DND-41 (cell line): ENCODE measurements around the gene CFAP43.
A peak's percentile ranks its signal among the peaks of the same experiment; 100 is the strongest.

Source experiments
- ATAC-seq: fragments of 200-7000 bp; cut with Tn5 transposase; 3 replicates; pipeline ENCODE4 v1.9.1; 2021; ENCODE audit warnings: low read depth; ENCODE audit not compliant: insufficient read depth
- DNase-seq: peaks from one replicate; pipeline ENCODE4 v3.0.0-alpha.2; 2020
- H2AFZ ChIP-seq: 2 replicates; pipeline ENCODE4 v1.6.0; 2012; ENCODE audit warnings: low read depth, low read length
- H3K27ac ChIP-seq: 2 replicates; pipeline ENCODE4 v1.5.1; 2012; ENCODE audit warnings: low read length, inconsistent platforms
- H3K27me3 ChIP-seq: fragments of 200-600 bp; sonication (generic); 2 replicates; pipeline ENCODE4 v1.6.0; 2012; ENCODE audit warnings: low read length, mild to moderate bottlenecking, inconsistent platforms; ENCODE audit not compliant: insufficient read depth, poor library complexity
- H3K36me3 ChIP-seq: 2 replicates; pipeline ENCODE4 v1.5.1; 2012; ENCODE audit warnings: low read length, inconsistent platforms; ENCODE audit not compliant: insufficient read depth
- H3K4me1 ChIP-seq: 2 replicates; pipeline ENCODE4 v1.5.1; 2012; ENCODE audit warnings: mild to moderate bottlenecking, low read length; ENCODE audit not compliant: insufficient read depth
- H3K4me2 ChIP-seq: 2 replicates; pipeline ENCODE4 v1.6.0; 2012; ENCODE audit warnings: mild to moderate bottlenecking, moderate library complexity, low read length, inconsistent platforms; ENCODE audit not compliant: insufficient read depth
- H3K4me3 ChIP-seq, 2 experiments: fragments of 200-600 bp in 1 of 2; shearing (Covaris generic) in 1 of 2; 2 replicates each; pipeline ENCODE4 v1.5.1; 2012 to 2016; ENCODE audit warnings: inconsistent platforms in 2 of 2, low read length in 2 of 2, mild to moderate bottlenecking in 2 of 2, low read depth in 1 of 2, moderate library complexity in 1 of 2
- H3K79me2 ChIP-seq: 2 replicates; pipeline ENCODE4 v1.6.0; 2012; ENCODE audit warnings: low read length, inconsistent platforms; ENCODE audit not compliant: insufficient read depth
- H3K9ac ChIP-seq: 2 replicates; pipeline ENCODE4 v1.6.0; 2012; ENCODE audit warnings: low read depth, mild to moderate bottlenecking, inconsistent platforms, low read length, moderate library complexity
- H3K9me3 ChIP-seq: 2 replicates; pipeline ENCODE4 v1.5.1; 2012; ENCODE audit warnings: low read length, moderate library complexity, mild to moderate bottlenecking, inconsistent platforms; ENCODE audit not compliant: insufficient read depth, severe bottlenecking
- H4K20me1 ChIP-seq: 2 replicates; pipeline ENCODE4 v1.6.0; 2012; ENCODE audit warnings: low read length; ENCODE audit not compliant: insufficient read depth
- EZH2 ChIP-seq: IDR thresholded peaks from 3 replicates; pipeline ENCODE4 v1.6.1; 2012; ENCODE audit warnings: borderline replicate concordance, low read depth, mild to moderate bottlenecking, moderate library complexity, low read length, inconsistent platforms; ENCODE audit not compliant: severe bottlenecking
- TF ChIP-seq, protein P1 (sequence below): IDR thresholded peaks from 2 replicates; pipeline ENCODE4 v1.5.1; 2012; ENCODE audit warnings: borderline replicate concordance, low read length, moderate library complexity, mild to moderate bottlenecking; ENCODE audit not compliant: poor library complexity, severe bottlenecking; ENCODE audit errors: extremely low read depth

Gene CFAP43

GRCh38 chr10:104247513-104248146, 15.5 kb upstream of the CFAP43 start:
- Histone ChIP-seq H3K4me2 (no peak overlapping the region), H3K27me3 (no peaks in the 10 kb centered on the region), H3K4me1 (no peaks in the 10 kb centered on the region), H2AFZ (no peak overlapping the region), H3K4me3 (no peak overlapping the region), H3K9me3 (peaks cover 7% of the 10 kb centered on the region), H3K79me2 (no peaks in the 10 kb centered on the region), H3K27ac (no peak overlapping the region), H4K20me1 (no peaks in the 10 kb centered on the region), H3K9ac (no peak overlapping the region), H3K36me3 (no peaks in the 10 kb centered on the region)
- DNase-seq (no peak), ATAC-seq (peak; percentile 83)
- TF ChIP-seq, protein P1, sequence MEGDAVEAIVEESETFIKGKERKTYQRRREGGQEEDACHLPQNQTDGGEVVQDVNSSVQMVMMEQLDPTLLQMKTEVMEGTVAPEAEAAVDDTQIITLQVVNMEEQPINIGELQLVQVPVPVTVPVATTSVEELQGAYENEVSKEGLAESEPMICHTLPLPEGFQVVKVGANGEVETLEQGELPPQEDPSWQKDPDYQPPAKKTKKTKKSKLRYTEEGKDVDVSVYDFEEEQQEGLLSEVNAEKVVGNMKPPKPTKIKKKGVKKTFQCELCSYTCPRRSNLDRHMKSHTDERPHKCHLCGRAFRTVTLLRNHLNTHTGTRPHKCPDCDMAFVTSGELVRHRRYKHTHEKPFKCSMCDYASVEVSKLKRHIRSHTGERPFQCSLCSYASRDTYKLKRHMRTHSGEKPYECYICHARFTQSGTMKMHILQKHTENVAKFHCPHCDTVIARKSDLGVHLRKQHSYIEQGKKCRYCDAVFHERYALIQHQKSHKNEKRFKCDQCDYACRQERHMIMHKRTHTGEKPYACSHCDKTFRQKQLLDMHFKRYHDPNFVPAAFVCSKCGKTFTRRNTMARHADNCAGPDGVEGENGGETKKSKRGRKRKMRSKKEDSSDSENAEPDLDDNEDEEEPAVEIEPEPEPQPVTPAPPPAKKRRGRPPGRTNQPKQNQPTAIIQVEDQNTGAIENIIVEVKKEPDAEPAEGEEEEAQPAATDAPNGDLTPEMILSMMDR, result no peak
- no peak for TF ChIP-seq EZH2

DNA sequence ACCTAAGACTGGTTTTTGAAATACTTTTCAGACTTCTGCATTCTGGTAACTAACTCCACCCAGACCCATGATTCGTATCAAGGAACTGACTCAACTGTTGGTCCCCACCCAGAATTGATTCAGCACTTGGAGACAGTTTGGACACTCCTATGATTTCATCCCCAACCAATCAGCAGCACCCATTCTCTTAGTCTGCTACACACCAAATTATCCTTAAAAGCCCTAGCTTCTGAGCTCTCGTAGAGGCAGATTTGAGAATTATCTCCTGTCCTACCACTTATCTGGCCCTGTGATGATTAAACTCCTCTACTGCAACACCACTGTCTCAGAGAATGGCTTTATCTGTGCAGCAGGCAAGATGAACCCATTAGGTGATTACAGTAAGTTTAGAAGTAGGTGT, 14.8 kb upstream of the CFAP43 start:
- no peak overlapping the region for H3K4me3 ChIP-seq
- no peaks in the 10 kb centered on the region for H3K4me1 ChIP-seq
- no peak for DNase-seq
- 0 out of 3 replicates have a peak, but pooled peaks have one; percentile 15 for ATAC-seq
- no peak overlapping the region for H3K4me2 ChIP-seq
- H3K36me3 ChIP-seq, result no peaks in the 10 kb centered on the region
- no peak for TF ChIP-seq EZH2
- TF ChIP-seq, protein P1, result no peak
- H3K9me3 ChIP-seq, result peaks cover 7% of the 10 kb centered on the region
- H2AFZ ChIP-seq, result no peak overlapping the region
- H3K79me2 ChIP-seq, result no peaks in the 10 kb centered on the region
- H3K27me3 ChIP-seq, result no peaks in the 10 kb centered on the region
- H3K9ac ChIP-seq, result no peak overlapping the region
- no peak overlapping the region for H3K27ac ChIP-seq
- no peaks in the 10 kb centered on the region for H4K20me1 ChIP-seq

DNA sequence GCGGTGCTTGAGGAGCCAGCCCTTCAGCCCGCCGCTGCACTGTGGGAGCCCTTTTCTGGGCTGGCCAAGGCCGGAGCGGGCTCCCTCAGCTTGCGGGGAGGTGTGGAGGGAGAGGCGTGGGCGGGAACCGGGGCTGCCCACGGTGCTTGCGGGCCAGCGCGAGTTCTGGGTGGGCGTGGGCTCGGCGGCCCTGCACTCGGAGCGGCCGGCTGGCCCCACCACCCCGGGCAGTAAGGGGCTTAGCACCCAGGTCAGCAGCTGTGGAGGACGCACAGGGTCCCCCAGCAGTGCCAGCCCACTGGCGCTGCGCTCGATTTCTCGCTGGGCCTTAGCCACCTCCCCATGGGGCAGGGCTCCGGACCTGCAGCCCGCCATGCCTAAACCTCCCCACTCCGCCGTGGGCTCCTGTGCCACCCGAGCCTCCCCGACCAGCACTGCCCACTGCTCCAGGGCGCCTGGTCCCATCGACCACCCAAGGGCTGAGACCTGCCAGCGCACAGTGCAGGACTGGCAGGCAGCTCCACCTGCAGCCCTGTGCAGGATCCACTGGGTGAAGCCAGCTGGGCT, 13.0 kb upstream of the CFAP43 start:
- Histone ChIP-seq H2AFZ (no peak overlapping the region), H3K79me2 (no peaks in the 10 kb centered on the region), H3K9ac (no peak overlapping the region), H3K27me3 (peaks cover 2% of the 10 kb centered on the region), H3K36me3 (no peaks in the 10 kb centered on the region), H3K9me3 (peaks cover 7% of the 10 kb centered on the region), H3K4me2 (no peak overlapping the region), H3K27ac (no peak overlapping the region), H3K4me3 (no peak overlapping the region), H4K20me1 (no peaks in the 10 kb centered on the region), H3K4me1 (no peaks in the 10 kb centered on the region)
- ATAC-seq (no peak), DNase-seq (no peak)
- TF ChIP-seq, protein P1, result no peak
- TF ChIP-seq EZH2, result no peak
